ENCODE results near the gene CDK3.

The CDK3 gene

GRCh38 chr17:75994802-75995370 is 5.8 kb upstream of the CDK3 start:
- DNase-seq, result no peak

DNA sequence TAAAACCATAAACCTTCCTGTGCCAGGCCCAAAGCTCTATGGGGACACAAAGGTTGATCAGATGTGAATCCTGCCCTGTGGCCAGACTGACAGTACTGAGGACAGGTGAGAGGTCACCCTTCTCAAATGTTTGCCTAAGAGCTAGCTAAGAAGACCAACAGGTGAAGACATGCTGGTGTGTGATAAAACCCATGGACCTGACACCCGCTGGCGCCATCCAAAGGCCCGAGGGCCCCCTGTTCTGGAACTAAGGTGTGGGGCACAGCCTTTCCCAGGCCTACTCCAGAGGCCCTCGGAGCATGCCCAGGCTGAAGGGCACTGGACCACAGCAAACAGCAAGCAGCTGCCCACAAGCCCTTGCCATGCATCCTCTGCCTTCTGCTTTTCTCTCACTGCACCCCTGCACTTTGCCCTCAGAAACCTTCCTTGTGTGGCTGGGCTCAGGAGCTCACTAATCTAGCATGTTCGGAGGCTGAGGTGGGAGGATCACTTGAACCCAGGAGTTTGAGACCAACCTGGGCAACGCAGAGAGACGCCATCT is 5.2 kb upstream of the CDK3 start:
- DNase-seq, result no peak

DNA sequence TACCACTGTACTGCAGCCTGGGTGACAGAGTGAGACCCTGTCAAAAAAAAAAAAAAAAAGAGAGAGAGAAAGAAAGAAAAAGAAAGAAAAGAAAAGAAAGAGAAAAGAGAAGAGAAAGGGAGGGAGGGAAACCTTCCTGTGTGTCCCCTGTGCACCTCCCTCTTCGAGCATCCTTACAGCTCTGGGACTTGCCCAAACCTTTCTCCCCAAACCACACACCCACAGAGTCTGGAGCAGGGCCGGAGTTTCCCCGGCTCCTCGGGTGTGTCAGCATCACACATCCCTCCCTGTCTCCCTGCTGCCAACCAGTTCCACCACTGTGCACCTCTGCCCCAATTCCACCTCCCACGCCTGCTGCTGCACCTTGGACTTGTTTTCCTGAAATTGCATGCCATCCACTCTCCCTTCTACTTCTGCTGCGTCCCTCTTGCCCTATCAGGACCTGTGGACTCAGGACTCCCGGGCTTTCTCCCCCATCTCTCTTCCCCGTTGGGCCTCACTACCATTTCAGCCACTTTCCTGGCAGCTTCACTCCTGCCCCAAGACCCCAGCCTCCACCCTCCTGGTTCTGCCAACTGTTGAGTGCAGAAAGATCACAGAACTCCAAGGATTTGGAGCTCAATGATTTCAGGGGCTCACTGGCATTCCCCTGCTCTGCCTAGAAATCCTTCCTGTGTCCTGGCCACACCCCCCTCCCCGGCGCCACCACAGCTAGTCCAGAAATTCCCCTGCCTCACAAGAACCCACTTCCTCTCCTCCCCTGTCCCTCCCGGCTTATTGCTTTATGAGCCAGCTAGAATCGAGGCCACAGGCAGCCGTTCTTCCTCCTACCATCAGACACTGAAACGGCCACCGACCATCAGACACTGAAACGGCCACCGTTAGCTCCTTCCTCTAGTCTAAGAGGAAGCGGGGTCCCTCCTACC is 3.7 kb upstream of the CDK3 start:
- no peak for DNase-seq

DNA sequence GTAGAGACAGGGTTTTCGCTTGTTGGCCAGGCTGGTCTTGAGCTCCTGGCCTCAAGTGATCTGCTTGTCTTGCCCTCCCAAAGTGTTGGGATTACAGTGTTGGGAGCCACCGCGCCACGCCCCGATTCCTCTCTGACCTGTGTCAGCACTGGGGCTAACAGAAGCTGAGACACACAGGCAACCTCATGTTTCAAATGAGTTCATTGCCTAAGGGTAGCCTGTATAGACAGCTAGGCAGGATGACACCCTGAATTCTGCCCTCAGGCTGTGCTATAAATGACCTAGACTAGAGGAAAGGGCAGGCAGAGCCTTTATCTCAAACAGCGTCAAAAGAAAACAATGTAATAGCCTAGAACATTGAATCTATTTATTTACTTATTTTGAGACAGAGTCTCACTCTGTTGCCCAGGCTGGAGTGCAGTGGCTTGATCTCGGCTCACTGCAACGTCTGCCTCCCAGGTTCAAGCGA is 2.3 kb upstream of the CDK3 start:
- DNase-seq, result no peak

- no peak for DNase-seq
Observed at GRCh38 chr17:76000016-76000754, 470 bp upstream of the CDK3 start.

DNA sequence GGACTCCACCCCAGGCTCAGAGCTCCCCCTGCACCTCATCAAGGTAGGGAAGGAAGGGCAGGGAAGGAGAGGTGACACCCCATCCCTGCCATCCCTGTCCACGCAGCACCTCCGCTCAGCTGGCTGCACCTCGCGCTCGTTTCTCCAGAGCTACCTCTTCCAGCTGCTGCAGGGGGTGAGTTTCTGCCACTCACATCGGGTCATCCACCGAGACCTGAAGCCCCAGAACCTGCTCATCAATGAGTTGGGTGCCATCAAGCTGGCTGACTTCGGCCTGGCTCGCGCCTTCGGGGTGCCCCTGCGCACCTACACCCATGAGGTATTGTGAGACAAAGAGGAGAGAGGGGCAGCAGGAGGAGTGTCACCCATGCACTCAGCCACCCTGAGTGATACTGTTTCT is 1.4 kb downstream of the CDK3 start:
- no peak for DNase-seq

GRCh38 chr17:76003915-76004314 is 3.3 kb downstream of the CDK3 start:
- DNase-seq, result no peak

- no peak for DNase-seq
Observed at GRCh38 chr17:76004750-76005262, 4.2 kb downstream of the CDK3 start.

DNA sequence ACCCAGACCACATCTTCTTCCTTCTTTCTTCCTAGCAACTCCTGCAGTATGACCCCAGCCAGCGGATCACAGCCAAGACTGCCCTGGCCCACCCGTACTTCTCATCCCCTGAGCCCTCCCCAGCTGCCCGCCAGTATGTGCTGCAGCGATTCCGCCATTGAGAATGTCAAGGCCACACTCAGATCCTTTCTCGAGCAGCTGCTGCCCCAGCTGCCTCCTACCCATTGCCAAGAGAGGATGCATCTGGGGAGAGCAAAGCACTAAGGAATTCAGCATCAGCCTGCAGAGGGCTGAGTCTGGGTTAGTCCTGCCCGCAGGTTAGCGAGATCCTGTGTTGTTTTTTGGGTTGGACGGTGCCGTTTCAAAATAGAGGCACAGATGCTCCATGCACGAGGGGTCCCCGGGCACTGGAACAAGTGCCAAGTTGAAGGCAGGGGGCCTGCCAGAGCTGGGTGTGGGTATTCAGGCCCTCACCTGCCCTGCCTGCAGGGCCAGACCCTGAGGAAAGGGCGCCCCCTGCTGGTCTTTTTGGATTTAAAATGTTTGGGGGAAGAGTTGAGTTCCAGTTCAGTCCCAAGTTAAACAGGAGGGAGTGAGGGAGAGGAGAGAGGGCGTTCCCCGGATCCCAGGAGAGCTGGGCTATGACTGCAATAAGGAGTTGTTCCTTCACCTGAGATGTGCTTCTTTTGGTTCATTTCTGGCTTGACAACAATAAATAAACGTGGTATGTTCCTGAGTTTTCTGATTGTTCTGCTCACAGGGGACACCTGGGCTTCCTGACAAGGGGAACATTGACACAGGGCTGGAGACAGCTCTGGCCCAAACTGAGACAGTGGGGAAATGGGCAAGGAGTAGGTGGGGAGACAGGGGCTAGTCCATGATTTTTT is 4.9 kb downstream of the CDK3 start:
- DNase-seq, result peak; percentile 75

GRCh38 chr17:76007131-76007849 is 6.6 kb downstream of the CDK3 start:
- no peak for DNase-seq

DNA sequence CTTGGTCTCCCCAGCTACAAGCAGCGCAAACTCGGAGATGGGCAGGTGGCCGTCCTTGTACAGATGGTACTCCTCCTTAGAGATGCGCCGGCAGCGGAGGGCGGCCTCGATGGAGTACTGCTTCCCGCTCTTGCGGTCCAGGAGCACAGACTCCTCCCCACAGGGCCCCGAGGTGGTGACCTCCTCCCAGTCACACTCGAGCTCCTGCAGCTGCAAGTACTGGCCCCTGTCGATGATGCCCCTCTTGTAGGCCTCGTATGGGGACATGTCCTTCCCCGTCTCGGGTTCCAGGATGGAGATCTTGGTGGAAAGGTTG is 7.2 kb downstream of the CDK3 start:
- no peak for DNase-seq

- no peak for DNase-seq
Observed at GRCh38 chr17:76008208-76008607, 7.6 kb downstream of the CDK3 start.

GRCh38 chr17:76008630-76009425 is 8.2 kb downstream of the CDK3 start:
- DNase-seq, result no peak

DNA sequence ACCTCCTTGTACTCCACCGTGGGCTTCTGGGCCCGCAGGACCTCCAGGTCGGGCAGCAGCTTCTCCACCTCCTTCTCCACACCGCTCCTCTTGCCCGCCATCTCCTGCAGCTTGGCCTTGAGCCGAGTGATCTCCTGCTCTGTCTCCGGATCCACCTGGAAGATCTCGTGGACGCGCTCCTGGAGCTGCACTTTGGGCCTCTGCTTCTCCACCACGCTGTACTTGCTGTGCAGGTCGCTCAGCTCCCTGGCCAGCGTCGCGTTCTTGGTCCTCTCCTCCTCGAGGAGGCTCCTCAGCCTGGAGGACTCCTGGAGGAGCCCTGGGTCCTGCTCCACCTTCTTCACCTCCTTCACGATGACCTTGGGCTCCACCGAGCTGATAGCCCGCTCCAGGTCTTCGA is 8.8 kb downstream of the CDK3 start:
- no peak for DNase-seq

DNA sequence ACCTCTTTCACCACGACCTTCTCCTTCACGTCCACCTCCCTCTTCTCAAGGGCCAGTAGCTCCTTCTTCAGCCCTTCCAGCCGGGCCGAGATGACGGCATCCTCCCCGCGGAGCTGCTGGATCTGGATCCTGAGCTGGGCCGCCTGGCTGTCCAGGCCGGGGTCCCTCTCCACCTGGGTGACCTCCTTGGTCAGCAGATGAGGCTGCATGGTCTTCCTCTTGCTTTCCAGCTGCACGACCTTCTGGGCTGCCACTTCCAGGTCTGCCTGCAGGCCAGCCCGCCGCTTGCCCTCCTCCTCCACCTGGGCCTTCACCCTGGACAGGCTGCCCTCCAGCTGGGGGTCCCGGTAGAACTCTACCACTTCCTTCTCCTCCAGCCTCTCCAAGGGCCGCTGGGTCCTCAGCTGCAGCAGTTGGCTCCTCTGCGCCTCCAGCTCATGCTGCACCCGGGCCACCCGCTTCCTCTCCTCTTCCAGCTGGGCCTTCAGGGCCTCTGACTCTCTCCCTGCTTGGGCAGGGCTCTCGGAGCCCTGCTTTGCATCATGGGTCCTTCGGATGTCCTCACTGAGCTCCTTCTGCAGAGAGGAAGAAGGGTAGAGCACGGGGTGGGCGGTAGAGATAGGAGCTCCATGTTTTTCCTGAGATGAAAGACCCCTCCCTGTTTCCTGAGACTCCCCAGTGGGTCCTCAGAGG is 9.5 kb downstream of the CDK3 start:
- no peak for DNase-seq

- DNase-seq, result no peak
Observed at GRCh38 chr17:76011951-76012350, 11.3 kb downstream of the CDK3 start.

GRCh38 chr17:76013377-76013932 is 12.8 kb downstream of the CDK3 start:
- DNase-seq, result no peak

GRCh38 chr17:76014100-76014924 is 13.7 kb downstream of the CDK3 start:
- peak; percentile 43 for DNase-seq

- no peak for DNase-seq
Observed at GRCh38 chr17:76014925-76015261, 14.2 kb downstream of the CDK3 start.

Data from midbrain (tissue), 1 donor.